Mucosa of descending colon (tissue), 3 donors: ENCODE results near the gene PARP9. TPM values are rescaled to one million over a fixed set of nuclear protein-coding genes. Genes with fewer than 3 reads are reported as not detected.

Experiments used
- ATAC-seq: fragments of 200-7000 bp; cut with Tn5 transposase; one replicate; pipeline ENCODE4 v1.9.1; 2020; ENCODE audit warnings: mild to moderate bottlenecking, moderate library complexity
- DNase-seq, 3 donors: peaks; one replicate each; pipeline ENCODE4 v3.0.0-alpha.2; 2020
- H3K36me3 ChIP-seq: fragments of 200-600 bp; one replicate; pipeline ENCODE4 v1.8.0; 2021; ENCODE audit warnings: low read depth, mild to moderate bottlenecking
- H3K4me1 ChIP-seq: fragments of 200-600 bp; one replicate; pipeline ENCODE4 v1.8.0; 2021; ENCODE audit warnings: low read depth, mild to moderate bottlenecking
- H3K4me3 ChIP-seq: fragments of 200-600 bp; one replicate; pipeline ENCODE4 v1.8.0; 2021; ENCODE audit warnings: mild to moderate bottlenecking
- H3K9me3 ChIP-seq: fragments of 200-600 bp; one replicate; pipeline ENCODE4 v1.8.0; 2021; ENCODE audit warnings: mild to moderate bottlenecking
- intact Hi-C, 2 donors: fragments of 100-400 bp; cut with DNase I in 1 of 2; cut with micrococcal nuclease in 1 of 2; formaldehyde crosslinking; loops; one replicate each; pipeline versions ENCODE4 v1.11.0 to v1.11.1; 2022; cut with DNase I, micrococcal nuclease
- total RNA-seq, 3 donors: library from RNA; stranded (reverse); fragmentation: NEBNext Ultra II Directional in 2 of 3; extraction: Animal tissue kit (Norgen Biotek cat#: 25700) in 2 of 3; gene quantifications; one replicate each; pipeline versions ENCODE4 v1.2.1 to v1.2.4, GENCODE V29; 2021 to 2023
- TF ChIP-seq, protein P1 (sequence below): fragments of 200-600 bp; IDR thresholded peaks from one replicate; pipeline ENCODE4 v1.8.0; 2022; ENCODE audit warnings: antibody characterized with exemption, mild to moderate bottlenecking
- donor health status: DM: no; HTN: no; CAD: no; lungs with moderate emphysema.
- donor health status: DM: no; HTN: no; CAD: no.
- donor health status: DM: no; HTN: yes; CAD: no.

PARP9 gene
- total RNA-seq, 3 donors from 2014 or later, result 32.2 to 51.1 (median 44.7) TPM

GRCh38 chr3:122516846-122517360 is 47.2 kb downstream of the PARP9 start:
- no peaks in the 10 kb centered on the region for H3K9me3 ChIP-seq
- no peaks in the 10 kb centered on the region for H3K36me3 ChIP-seq
- TF ChIP-seq, protein P1, sequence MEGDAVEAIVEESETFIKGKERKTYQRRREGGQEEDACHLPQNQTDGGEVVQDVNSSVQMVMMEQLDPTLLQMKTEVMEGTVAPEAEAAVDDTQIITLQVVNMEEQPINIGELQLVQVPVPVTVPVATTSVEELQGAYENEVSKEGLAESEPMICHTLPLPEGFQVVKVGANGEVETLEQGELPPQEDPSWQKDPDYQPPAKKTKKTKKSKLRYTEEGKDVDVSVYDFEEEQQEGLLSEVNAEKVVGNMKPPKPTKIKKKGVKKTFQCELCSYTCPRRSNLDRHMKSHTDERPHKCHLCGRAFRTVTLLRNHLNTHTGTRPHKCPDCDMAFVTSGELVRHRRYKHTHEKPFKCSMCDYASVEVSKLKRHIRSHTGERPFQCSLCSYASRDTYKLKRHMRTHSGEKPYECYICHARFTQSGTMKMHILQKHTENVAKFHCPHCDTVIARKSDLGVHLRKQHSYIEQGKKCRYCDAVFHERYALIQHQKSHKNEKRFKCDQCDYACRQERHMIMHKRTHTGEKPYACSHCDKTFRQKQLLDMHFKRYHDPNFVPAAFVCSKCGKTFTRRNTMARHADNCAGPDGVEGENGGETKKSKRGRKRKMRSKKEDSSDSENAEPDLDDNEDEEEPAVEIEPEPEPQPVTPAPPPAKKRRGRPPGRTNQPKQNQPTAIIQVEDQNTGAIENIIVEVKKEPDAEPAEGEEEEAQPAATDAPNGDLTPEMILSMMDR, result no peak
- peaks cover 5% of the 10 kb centered on the region for H3K4me1 ChIP-seq
- intact Hi-C loops, result no loop called here
- ATAC-seq (no peak), DNase-seq (no peak)
- H3K4me3 ChIP-seq, result no peak overlapping the region

- DNase-seq, result no peak
- TF ChIP-seq, protein P1, result no peak
- Histone ChIP-seq H3K4me3 (no peak overlapping the region), H3K36me3 (no peaks in the 10 kb centered on the region), H3K9me3 (no peaks in the 10 kb centered on the region), H3K4me1 (peaks cover 5% of the 10 kb centered on the region)
- no peak for ATAC-seq
- intact Hi-C loops, result no loop called here
Observed at GRCh38 chr3:122515870-122516269, 48.2 kb downstream of the PARP9 start.

- intact Hi-C loops, result no loop called here
- TF ChIP-seq, protein P1, result no peak
- Histone ChIP-seq H3K36me3 (no peaks in the 10 kb centered on the region), H3K4me3 (peak overlapping the region; percentile 89), H3K4me1 (peaks cover 5% of the 10 kb centered on the region), H3K9me3 (no peaks in the 10 kb centered on the region)
- DNase-seq, result peak in 1 of 3 donors; percentile 19
- no peak for ATAC-seq
Observed at GRCh38 chr3:122515020-122515468, 49.1 kb downstream of the PARP9 start.

- DNase-seq (peak; percentile 83 to 91 (median 90)), ATAC-seq (peak; percentile 98)
- Histone ChIP-seq H3K4me3 (peak within 1 kb of the TSS; percentile 89), H3K9me3 (no peaks in the 10 kb centered on the region), H3K4me1 (peaks cover 5% of the 10 kb centered on the region), H3K36me3 (no peaks in the 10 kb centered on the region)
- intact Hi-C loops, result no loop called here
- TF ChIP-seq, protein P1, result no peak
Observed at GRCh38 chr3:122514123-122515019, 49.7 kb downstream of the PARP9 start, which contains the start of gene KPNA1. TSS of gene KPNA1 (minus strand) at chr3:122514939. CDS start at chr3:122496565, 18,374 bp downstream.

DNA sequence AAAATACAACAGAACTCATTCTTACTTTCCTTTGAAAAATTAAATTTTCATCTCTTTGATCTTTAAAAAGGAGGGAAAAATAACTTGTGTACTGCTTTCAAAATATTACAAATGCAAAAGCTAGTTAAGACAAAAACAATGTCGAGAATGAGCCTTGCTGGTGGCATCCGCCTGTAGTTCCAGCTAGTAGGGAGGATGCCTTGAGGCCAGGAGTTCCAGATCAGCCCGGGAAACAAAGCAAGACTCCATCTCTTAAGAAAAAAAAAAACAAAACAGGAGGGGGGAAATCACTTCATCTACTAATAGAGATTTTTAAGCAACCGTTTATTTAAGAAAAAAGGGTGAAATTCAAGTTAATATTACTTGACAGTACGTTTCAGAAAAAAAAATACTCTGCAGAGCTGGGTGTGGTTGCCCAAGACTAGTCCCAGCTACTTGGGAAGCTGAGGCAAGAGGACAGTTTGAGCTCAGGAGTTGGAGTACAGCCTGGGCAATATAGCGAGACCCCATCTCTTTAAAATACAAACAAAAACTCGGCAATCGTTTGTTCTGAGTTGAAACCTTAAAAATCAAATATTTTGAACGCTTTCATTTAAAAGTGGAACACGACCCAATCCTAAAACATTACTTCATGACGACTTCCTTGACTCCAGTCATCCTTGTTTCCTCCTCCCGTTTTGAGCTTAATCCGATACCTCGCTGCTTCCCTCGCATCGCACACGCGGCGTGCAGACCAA is 50.5 kb downstream of the PARP9 start:
- TF ChIP-seq, protein P1, result no peak
- Histone ChIP-seq H3K36me3 (no peaks in the 10 kb centered on the region), H3K4me3 (peak overlapping the region; percentile 89), H3K9me3 (no peaks in the 10 kb centered on the region), H3K4me1 (peaks cover 5% of the 10 kb centered on the region)
- intact Hi-C loops, result no loop called here
- DNase-seq (no peak), ATAC-seq (no peak)
